ENCODE results near the gene DPF3.

DNA sequence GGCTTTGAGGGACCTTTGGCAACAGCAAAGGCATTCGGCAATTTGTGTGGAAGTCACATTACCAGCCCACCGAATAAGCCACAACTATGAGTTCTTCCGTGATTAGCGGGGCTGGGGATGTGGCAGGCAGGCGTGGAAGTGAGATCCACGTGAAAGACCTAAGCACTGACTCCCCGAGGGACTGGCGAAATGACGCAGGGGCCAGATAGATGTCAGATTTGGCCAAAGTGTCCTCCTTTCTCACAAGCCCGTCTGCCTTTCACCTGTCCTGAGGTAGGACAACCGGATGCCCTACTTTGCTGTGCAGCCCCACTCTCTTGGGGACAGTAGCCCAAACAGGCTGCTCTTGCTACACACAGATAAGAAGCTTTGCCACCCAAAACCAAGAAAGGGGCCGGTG, 54.5 kb downstream of the DPF3 start:
- no peak for TF ChIP-seq PHF8 (IDR thresholded peaks at IDR 0.05; ENCODE audit: borderline replicate concordance, low read depth)
- TF ChIP-seq CEBPB (IDR thresholded peaks at IDR 0.05), result no peak
- no peak for TF ChIP-seq KDM5A (IDR thresholded peaks at IDR 0.05)
- TF ChIP-seq ZFP36 (IDR thresholded peaks at IDR 0.05; ENCODE audit: borderline replicate concordance, partially characterized antibody), result no peak
- TF ChIP-seq, protein P1, sequence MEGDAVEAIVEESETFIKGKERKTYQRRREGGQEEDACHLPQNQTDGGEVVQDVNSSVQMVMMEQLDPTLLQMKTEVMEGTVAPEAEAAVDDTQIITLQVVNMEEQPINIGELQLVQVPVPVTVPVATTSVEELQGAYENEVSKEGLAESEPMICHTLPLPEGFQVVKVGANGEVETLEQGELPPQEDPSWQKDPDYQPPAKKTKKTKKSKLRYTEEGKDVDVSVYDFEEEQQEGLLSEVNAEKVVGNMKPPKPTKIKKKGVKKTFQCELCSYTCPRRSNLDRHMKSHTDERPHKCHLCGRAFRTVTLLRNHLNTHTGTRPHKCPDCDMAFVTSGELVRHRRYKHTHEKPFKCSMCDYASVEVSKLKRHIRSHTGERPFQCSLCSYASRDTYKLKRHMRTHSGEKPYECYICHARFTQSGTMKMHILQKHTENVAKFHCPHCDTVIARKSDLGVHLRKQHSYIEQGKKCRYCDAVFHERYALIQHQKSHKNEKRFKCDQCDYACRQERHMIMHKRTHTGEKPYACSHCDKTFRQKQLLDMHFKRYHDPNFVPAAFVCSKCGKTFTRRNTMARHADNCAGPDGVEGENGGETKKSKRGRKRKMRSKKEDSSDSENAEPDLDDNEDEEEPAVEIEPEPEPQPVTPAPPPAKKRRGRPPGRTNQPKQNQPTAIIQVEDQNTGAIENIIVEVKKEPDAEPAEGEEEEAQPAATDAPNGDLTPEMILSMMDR (IDR thresholded peaks at IDR 0.05), result no peak
- no peak for TF ChIP-seq NR3C1 (IDR thresholded peaks at IDR 0.05)

All from A549 (cell line).